BLaER1 (cell line): ENCODE data around the gene HLA-DRB1.

Experiments used
- H3K27ac ChIP-seq: shearing (Covaris generic); formaldehyde crosslinking; 2 replicates; pipeline ENCODE4 v1.8.1; 2022
- H3K27me3 ChIP-seq: shearing (Covaris generic); formaldehyde crosslinking; 2 replicates; pipeline ENCODE4 v1.8.1; 2022
- H3K36me3 ChIP-seq: shearing (Covaris generic); formaldehyde crosslinking; 2 replicates; pipeline ENCODE4 v1.8.1; 2022
- H3K4me1 ChIP-seq: shearing (Covaris generic); formaldehyde crosslinking; 2 replicates; pipeline ENCODE4 v1.8.1; 2022
- H3K4me2 ChIP-seq: shearing (Covaris generic); formaldehyde crosslinking; 2 replicates; pipeline ENCODE4 v1.8.1; 2022
- H3K4me3 ChIP-seq: shearing (Covaris generic); formaldehyde crosslinking; 2 replicates; pipeline ENCODE4 v1.8.1; 2022
- H3K9ac ChIP-seq: shearing (Covaris generic); formaldehyde crosslinking; 2 replicates; pipeline ENCODE4 v1.8.1; 2022
- H3K9me3 ChIP-seq: shearing (Covaris generic); formaldehyde crosslinking; 2 replicates; pipeline ENCODE4 v1.8.1; 2022
- H4K20me1 ChIP-seq: shearing (Covaris generic); formaldehyde crosslinking; 2 replicates; pipeline ENCODE4 v1.8.1; 2022
- Cebpa-rat ChIP-seq: shearing (Covaris generic); IDR thresholded peaks from 2 replicates; pipeline ENCODE4 v1.8.1; 2022

The HLA-DRB1 gene

GRCh38 chr6:32624565-32624964 lies 34.9 kb upstream of the HLA-DRB1 start:
- H3K9ac ChIP-seq: no peak overlapping the region
- H3K9me3 ChIP-seq: no peaks in the 10 kb centered on the region
- no peak for TF ChIP-seq Cebpa-rat
- H4K20me1 ChIP-seq: no peaks in the 10 kb centered on the region
- H3K36me3 ChIP-seq: no peaks in the 10 kb centered on the region
- no peak overlapping the region for H3K27ac ChIP-seq
- H3K27me3 ChIP-seq: no peaks in the 10 kb centered on the region
- H3K4me1 ChIP-seq: peaks cover 44% of the 10 kb centered on the region
- H3K4me3 ChIP-seq: no peak overlapping the region
- peak overlapping the region; percentile 55; the same call in 1 of the 2 replicates for H3K4me2 ChIP-seq

GRCh38 chr6:32623693-32624092 lies 34.0 kb upstream of the HLA-DRB1 start:
- Histone ChIP-seq H4K20me1 (no peaks in the 10 kb centered on the region), H3K27ac (peak overlapping the region; percentile 26; the same call in 1 of the 2 replicates), H3K27me3 (no peaks in the 10 kb centered on the region), H3K4me3 (no peak overlapping the region), H3K9me3 (peaks cover 2% of the 10 kb centered on the region), H3K4me2 (peak overlapping the region; percentile 72), H3K4me1 (peaks cover 44% of the 10 kb centered on the region), H3K9ac (no peak overlapping the region), H3K36me3 (no peaks in the 10 kb centered on the region)
- no peak for TF ChIP-seq Cebpa-rat

- H3K4me2 ChIP-seq: peak overlapping the region; percentile 75
- H3K9me3 ChIP-seq: peaks cover 11% of the 10 kb centered on the region
- H4K20me1 ChIP-seq: no peaks in the 10 kb centered on the region
- no peak for TF ChIP-seq Cebpa-rat
- H3K36me3 ChIP-seq: no peaks in the 10 kb centered on the region
- H3K4me3 ChIP-seq: no peak overlapping the region
- no peaks in the 10 kb centered on the region for H3K27me3 ChIP-seq
- H3K27ac ChIP-seq: peak overlapping the region; percentile 73
- H3K9ac ChIP-seq: no peak overlapping the region
- H3K4me1 ChIP-seq: peaks cover 43% of the 10 kb centered on the region
Observed at GRCh38 chr6:32622545-32623401, 33.1 kb upstream of the HLA-DRB1 start.

GRCh38 chr6:32621372-32621771 lies 31.7 kb upstream of the HLA-DRB1 start:
- H3K4me2 ChIP-seq: 0 out of 2 replicates have a peak overlapping the region, but pooled peaks have one; percentile 75
- no peak overlapping the region for H3K9ac ChIP-seq
- no peak for TF ChIP-seq Cebpa-rat
- no peaks in the 10 kb centered on the region for H3K36me3 ChIP-seq
- no peak overlapping the region for H3K4me3 ChIP-seq
- no peaks in the 10 kb centered on the region for H4K20me1 ChIP-seq
- peaks cover 35% of the 10 kb centered on the region for H3K4me1 ChIP-seq
- H3K9me3 ChIP-seq: peaks cover 15% of the 10 kb centered on the region
- H3K27ac ChIP-seq: no peak overlapping the region
- H3K27me3 ChIP-seq: no peaks in the 10 kb centered on the region

GRCh38 chr6:32617751-32618150 lies 28.1 kb upstream of the HLA-DRB1 start:
- H3K36me3 ChIP-seq: no peaks in the 10 kb centered on the region
- no peaks in the 10 kb centered on the region for H3K27me3 ChIP-seq

GRCh38 chr6:32615885-32616532 lies 26.4 kb upstream of the HLA-DRB1 start:
- TF ChIP-seq Cebpa-rat: no peak
- no peaks in the 10 kb centered on the region for H3K4me1 ChIP-seq
- H3K27ac ChIP-seq: no peak overlapping the region
- no peaks in the 10 kb centered on the region for H3K27me3 ChIP-seq
- peaks cover 15% of the 10 kb centered on the region for H3K9me3 ChIP-seq
- H3K9ac ChIP-seq: no peak overlapping the region
- no peak overlapping the region for H3K4me3 ChIP-seq
- no peaks in the 10 kb centered on the region for H4K20me1 ChIP-seq
- peak overlapping the region; percentile 22 for H3K4me2 ChIP-seq
- no peaks in the 10 kb centered on the region for H3K36me3 ChIP-seq

More at GRCh38 chr6:32617751-32618150, 28.1 kb upstream of the HLA-DRB1 start:
- Histone ChIP-seq H4K20me1 (no peaks in the 10 kb centered on the region), H3K4me1 (peaks cover 12% of the 10 kb centered on the region), H3K9ac (no peak overlapping the region), H3K27ac (no peak overlapping the region), H3K9me3 (peaks cover 15% of the 10 kb centered on the region), H3K4me3 (no peak overlapping the region), H3K4me2 (no peak overlapping the region)
- no peak for TF ChIP-seq Cebpa-rat

GRCh38 chr6:32614366-32615081 lies 24.9 kb upstream of the HLA-DRB1 start:
- TF ChIP-seq Cebpa-rat: no peak
- no peak overlapping the region for H3K4me3 ChIP-seq
- 0 out of 2 replicates have a peak, but pooled peaks cover under 1% of the 10 kb centered on the region for H3K4me1 ChIP-seq
- H3K9me3 ChIP-seq: peaks cover 15% of the 10 kb centered on the region
- no peaks in the 10 kb centered on the region for H4K20me1 ChIP-seq
- no peaks in the 10 kb centered on the region for H3K36me3 ChIP-seq
- H3K4me2 ChIP-seq: no peak overlapping the region
- H3K9ac ChIP-seq: no peak overlapping the region
- no peak overlapping the region for H3K27ac ChIP-seq
- no peaks in the 10 kb centered on the region for H3K27me3 ChIP-seq

GRCh38 chr6:32613475-32613874 lies 23.8 kb upstream of the HLA-DRB1 start:
- no peak for TF ChIP-seq Cebpa-rat
- H3K36me3 ChIP-seq: no peaks in the 10 kb centered on the region
- no peaks in the 10 kb centered on the region for H3K27me3 ChIP-seq
- peaks cover 11% of the 10 kb centered on the region for H3K9me3 ChIP-seq
- H3K4me1 ChIP-seq: 0 out of 2 replicates have a peak, but pooled peaks cover 3% of the 10 kb centered on the region
- no peaks in the 10 kb centered on the region for H4K20me1 ChIP-seq
- H3K9ac ChIP-seq: no peak overlapping the region
- H3K4me2 ChIP-seq: no peak overlapping the region
- H3K4me3 ChIP-seq: no peak overlapping the region
- H3K27ac ChIP-seq: no peak overlapping the region

- Histone ChIP-seq H3K4me1 (0 out of 2 replicates have a peak, but pooled peaks cover 3% of the 10 kb centered on the region), H3K4me3 (no peak overlapping the region), H3K9me3 (no peaks in the 10 kb centered on the region), H3K27me3 (no peaks in the 10 kb centered on the region), H3K4me2 (no peak overlapping the region), H3K9ac (no peak overlapping the region), H4K20me1 (no peaks in the 10 kb centered on the region), H3K36me3 (no peaks in the 10 kb centered on the region), H3K27ac (peak overlapping the region; percentile 82)
- TF ChIP-seq Cebpa-rat: no peak
Observed at GRCh38 chr6:32610682-32611296, 21.1 kb upstream of the HLA-DRB1 start.
